ACC112 (cell line): ENCODE results near the gene MIA3.
"Not testable (repeated sequence)": the region's sequence is repeated elsewhere in the genome, so short reads cannot be mapped to it uniquely, and the experiment has no call there.

ENCODE experiments used
- H2AFZ ChIP-seq: fragments of 200-600 bp; sonication (generic); one replicate; pipeline ENCODE4 v1.6.0; 2017; ENCODE audit warnings: antibody characterized with exemption, low read length; ENCODE audit not compliant: unreplicated experiment
- H3K27ac ChIP-seq: fragments of 200-600 bp; sonication (generic); 2 replicates; pipeline ENCODE4 v1.5.1; 2014; ENCODE audit warnings: low read depth, mild to moderate bottlenecking, antibody characterized with exemption, low read length, moderate library complexity
- H3K27me3 ChIP-seq: fragments of 200-600 bp; sonication (generic); 2 replicates; pipeline ENCODE4 v1.6.1; 2014; ENCODE audit warnings: mild to moderate bottlenecking, antibody characterized with exemption, low read length, moderate library complexity, mixed read lengths; ENCODE audit not compliant: insufficient read depth
- H3K36me3 ChIP-seq: fragments of 200-600 bp; sonication (generic); 2 replicates; pipeline ENCODE4 v1.6.1; 2016; ENCODE audit warnings: mild to moderate bottlenecking, antibody characterized with exemption, low read length, moderate library complexity, mixed read lengths; ENCODE audit not compliant: insufficient read depth
- H3K4me1 ChIP-seq: fragments of 200-600 bp; sonication (generic); one replicate; pipeline ENCODE4 v1.6.1; 2016; ENCODE audit warnings: low read length, mixed read lengths; ENCODE audit not compliant: insufficient read depth, unreplicated experiment, control insufficient read depth
- H3K4me3 ChIP-seq: fragments of 200-600 bp; sonication (generic); 2 replicates; pipeline ENCODE4 v1.5.1; 2014; ENCODE audit warnings: mild to moderate bottlenecking, low read depth, low read length
- H3K79me2 ChIP-seq: fragments of 200-600 bp; sonication (generic); one replicate; pipeline ENCODE4 v1.6.0; 2016; ENCODE audit warnings: low read length; ENCODE audit not compliant: control insufficient read depth, unreplicated experiment, insufficient read depth

MIA3 gene

GRCh38 chr1:222668184-222668583 is 50.3 kb downstream of the MIA3 start:
- H3K27ac ChIP-seq, H2AFZ ChIP-seq, H3K79me2 ChIP-seq, H3K4me3 ChIP-seq, H3K27me3 ChIP-seq: not testable (repeated sequence)
- Histone ChIP-seq H3K36me3 (peaks cover 63% of the 10 kb centered on the region), H3K4me1 (peaks cover 17% of the 10 kb centered on the region)

GRCh38 chr1:222669107-222669506 is 51.2 kb downstream of the MIA3 start:
- not testable (repeated sequence) for H3K27me3 ChIP-seq, H3K4me3 ChIP-seq, H3K79me2 ChIP-seq, H3K27ac ChIP-seq, H2AFZ ChIP-seq
- peaks cover 59% of the 10 kb centered on the region for H3K36me3 ChIP-seq
- H3K4me1 ChIP-seq: peaks cover 17% of the 10 kb centered on the region

- no peak overlapping the region for H2AFZ ChIP-seq
- peaks cover 61% of the 10 kb centered on the region for H3K36me3 ChIP-seq
- H3K27me3 ChIP-seq: no peaks in the 10 kb centered on the region
- 0 out of 2 replicates have a peak overlapping the region, but pooled peaks have one; percentile 9 for H3K27ac ChIP-seq
- H3K79me2 ChIP-seq: peaks cover 9% of the 10 kb centered on the region
- peaks cover 17% of the 10 kb centered on the region for H3K4me1 ChIP-seq
- no peak overlapping the region for H3K4me3 ChIP-seq
Measured at GRCh38 chr1:222670110-222670509, 52.2 kb downstream of the MIA3 start.

- H3K27me3 ChIP-seq: no peaks in the 10 kb centered on the region
- no peak overlapping the region for H3K27ac ChIP-seq
- no peaks in the 10 kb centered on the region for H3K79me2 ChIP-seq
- H3K36me3 ChIP-seq: peaks cover 23% of the 10 kb centered on the region
- H2AFZ ChIP-seq: no peak overlapping the region
- no peak overlapping the region for H3K4me3 ChIP-seq
- no peaks in the 10 kb centered on the region for H3K4me1 ChIP-seq
Measured at GRCh38 chr1:222680080-222680479, 62.2 kb downstream of the MIA3 start.

- H3K27ac ChIP-seq: no peak overlapping the region
- peaks cover 18% of the 10 kb centered on the region for H3K36me3 ChIP-seq
Measured at GRCh38 chr1:222691016-222691415, 73.1 kb downstream of the MIA3 start.

GRCh38 chr1:222694927-222695326 is 77.0 kb downstream of the MIA3 start:
- H3K4me1 ChIP-seq: no peaks in the 10 kb centered on the region
- peaks cover 42% of the 10 kb centered on the region for H3K79me2 ChIP-seq
- H3K27me3 ChIP-seq: no peaks in the 10 kb centered on the region
- H3K36me3 ChIP-seq: peaks cover 22% of the 10 kb centered on the region
- H3K27ac ChIP-seq: no peak overlapping the region
- H3K4me3 ChIP-seq: no peak overlapping the region
- no peak overlapping the region for H2AFZ ChIP-seq

More at GRCh38 chr1:222691016-222691415, 73.1 kb downstream of the MIA3 start:
- no peaks in the 10 kb centered on the region for H3K4me1 ChIP-seq
- no peaks in the 10 kb centered on the region for H3K27me3 ChIP-seq
- H3K79me2 ChIP-seq: peaks cover 20% of the 10 kb centered on the region
- no peak overlapping the region for H3K4me3 ChIP-seq
- H2AFZ ChIP-seq: no peak overlapping the region

GRCh38 chr1:222696741-222697140 is 78.8 kb downstream of the MIA3 start:
- H2AFZ ChIP-seq: no peak overlapping the region
- H3K79me2 ChIP-seq: peaks cover 46% of the 10 kb centered on the region
- peaks cover 26% of the 10 kb centered on the region for H3K36me3 ChIP-seq
- H3K27ac ChIP-seq: no peak overlapping the region
- H3K27me3 ChIP-seq: no peaks in the 10 kb centered on the region
- H3K4me3 ChIP-seq: no peak overlapping the region
- H3K4me1 ChIP-seq: no peaks in the 10 kb centered on the region

GRCh38 chr1:222697203-222697602 is 79.3 kb downstream of the MIA3 start:
- H3K4me1 ChIP-seq: no peaks in the 10 kb centered on the region
- no peak overlapping the region for H3K4me3 ChIP-seq
- H3K27ac ChIP-seq: no peak overlapping the region
- peaks cover 49% of the 10 kb centered on the region for H3K79me2 ChIP-seq
- H3K36me3 ChIP-seq: peaks cover 29% of the 10 kb centered on the region
- H3K27me3 ChIP-seq: no peaks in the 10 kb centered on the region
- H2AFZ ChIP-seq: no peak overlapping the region

- Histone ChIP-seq H3K4me1 (no peaks in the 10 kb centered on the region), H3K36me3 (peaks cover 35% of the 10 kb centered on the region), H3K27ac (peak overlapping the region; percentile 20; the same call in 1 of the 2 replicates), H3K27me3 (no peaks in the 10 kb centered on the region), H3K4me3 (no peak overlapping the region), H3K79me2 (peaks cover 53% of the 10 kb centered on the region), H2AFZ (no peak overlapping the region)
Measured at GRCh38 chr1:222697826-222698225, 79.9 kb downstream of the MIA3 start.

GRCh38 chr1:222702210-222702609 is 84.3 kb downstream of the MIA3 start:
- Histone ChIP-seq H3K4me1 (no peaks in the 10 kb centered on the region), H3K27me3 (no peaks in the 10 kb centered on the region), H2AFZ (no peak overlapping the region), H3K36me3 (peaks cover 62% of the 10 kb centered on the region), H3K79me2 (peaks cover 69% of the 10 kb centered on the region), H3K27ac (no peak overlapping the region), H3K4me3 (no peak overlapping the region)

GRCh38 chr1:222704260-222704659 is 86.4 kb downstream of the MIA3 start:
- H2AFZ ChIP-seq: no peak overlapping the region
- H3K79me2 ChIP-seq: peaks cover 82% of the 10 kb centered on the region
- no peaks in the 10 kb centered on the region for H3K27me3 ChIP-seq
- no peak overlapping the region for H3K4me3 ChIP-seq
- peaks cover 55% of the 10 kb centered on the region for H3K36me3 ChIP-seq
- H3K4me1 ChIP-seq: no peaks in the 10 kb centered on the region
- no peak overlapping the region for H3K27ac ChIP-seq
